Keratinocyte (primary cell): ENCODE measurements around the gene LRP1B. TPM values are rescaled to one million over a fixed set of nuclear protein-coding genes. Genes with fewer than 3 reads are reported as not detected.

Experiments
- DNase-seq: peaks from one replicate; pipeline ENCODE4 v3.0.0-alpha.2; 2011; ENCODE audit warnings: low read depth, missing footprints, low spot score
- FAIRE-seq: peaks from 2 replicates; lab custom pipeline; 2011; peaks lifted over from hg19 to GRCh38; lab: Jason Lieb, UNC
- H2AFZ ChIP-seq: 2 replicates; pipeline ENCODE4 v1.6.0; 2012; ENCODE audit warnings: low read length, control low read depth, inconsistent platforms; ENCODE audit not compliant: control insufficient read depth
- H3K27ac ChIP-seq: 2 replicates; pipeline ENCODE4 v1.5.1; 2011; ENCODE audit warnings: low read length; ENCODE audit not compliant: control insufficient read depth, insufficient read depth
- H3K27me3 ChIP-seq: 3 replicates; pipeline ENCODE4 v1.6.0; 2011; ENCODE audit warnings: low read length; ENCODE audit not compliant: control insufficient read depth, insufficient read depth; ENCODE audit errors: extremely low read depth
- H3K36me3 ChIP-seq, 2 experiments: 2 replicates in 1 of 2; 3 replicates in 1 of 2; pipeline ENCODE4 v1.5.1; 2011; ENCODE audit warnings: low read length in 2 of 2, mild to moderate bottlenecking in 1 of 2; ENCODE audit not compliant: control insufficient read depth in 2 of 2, insufficient read depth in 2 of 2; ENCODE audit errors: extremely low read depth in 1 of 2
- H3K4me1 ChIP-seq: 3 replicates; pipeline ENCODE4 v1.5.1; 2011; ENCODE audit warnings: low read length; ENCODE audit not compliant: control insufficient read depth, insufficient read depth; ENCODE audit errors: extremely low read depth
- H3K4me2 ChIP-seq: 3 replicates; pipeline ENCODE4 v1.6.0; 2011; ENCODE audit warnings: low read depth, low read length; ENCODE audit not compliant: control insufficient read depth, insufficient read depth; ENCODE audit errors: extremely low read depth
- H3K4me3 ChIP-seq, 3 experiments: fragments of 200-600 bp in 1 of 3; sonication (generic) in 1 of 3; 2 replicates in 2 of 3; 3 replicates in 1 of 3; pipeline ENCODE4 v1.5.1; 2011 to 2016; ENCODE audit warnings: low read length in 3 of 3, mild to moderate bottlenecking in 3 of 3, control low read depth in 2 of 3, inconsistent platforms in 1 of 3, low read depth in 1 of 3, mixed read lengths in 1 of 3, mixed run types in 1 of 3, moderate library complexity in 1 of 3; ENCODE audit not compliant: control insufficient read depth in 2 of 3, insufficient read depth in 2 of 3; ENCODE audit errors: extremely low read depth in 1 of 3
- H3K79me2 ChIP-seq: 2 replicates; pipeline ENCODE4 v1.6.0; 2012; ENCODE audit warnings: low read length; ENCODE audit not compliant: control insufficient read depth, insufficient read depth
- H3K9ac ChIP-seq: 3 replicates; pipeline ENCODE4 v1.6.0; 2011; ENCODE audit warnings: low read length; ENCODE audit not compliant: control insufficient read depth, insufficient read depth; ENCODE audit errors: extremely low read depth
- H3K9me1 ChIP-seq: 3 replicates; pipeline ENCODE4 v1.6.0; 2011; ENCODE audit warnings: low read length; ENCODE audit not compliant: control insufficient read depth, insufficient read depth; ENCODE audit errors: extremely low read depth
- H3K9me3 ChIP-seq: 2 replicates; pipeline ENCODE4 v1.5.1; 2012; ENCODE audit warnings: low read depth, low read length; ENCODE audit not compliant: control insufficient read depth
- H4K20me1 ChIP-seq: 3 replicates; pipeline ENCODE4 v1.6.0; 2011; ENCODE audit warnings: low read length; ENCODE audit not compliant: control insufficient read depth, insufficient read depth; ENCODE audit errors: extremely low read depth
- EZH2 ChIP-seq: IDR thresholded peaks from one replicate; pipeline ENCODE4 v1.6.1; 2012; ENCODE audit warnings: inconsistent platforms, mild to moderate bottlenecking, low read length, moderate library complexity
- dilution Hi-C: fragments of 300-500 bp; cut with MboI; formaldehyde crosslinking; loops from one replicate; pipeline ENCODE4 v1.7.0; 2020; ENCODE audit warnings: low sequenced_read_pairs; ENCODE audit not compliant: extremely low pct_ligation_motif_present
- polyA plus RNA-seq, 5 experiments: library from polyadenylated mRNA; depleted of rRNA in 3 of 5; stranded (reverse) in 3 of 5; stranded (forward) in 1 of 5; unstranded in 1 of 5; fragments of >200 nt; gene quantifications; 1 replicate in 1 of 5; 2 replicates in 3 of 5; 3 replicates in 1 of 5; pipeline versions ENCODE4 v1.2.1 to v1.2.3, GENCODE V29; 2011 to 2012; ENCODE audit warnings: missing spikeins in 2 of 5, low read depth in 1 of 5, low replicate concordance in 1 of 5
- TF ChIP-seq, protein P1 (sequence below), 3 experiments: IDR thresholded peaks in 1 of 3; conservative IDR thresholded peaks in 1 of 3; optimal IDR thresholded peaks in 1 of 3; 2 replicates in 2 of 3; 3 replicates in 1 of 3; pipeline versions ENCODE3 to v1.5.1; 2011; ENCODE audit warnings: low read length in 3 of 3, mild to moderate bottlenecking in 3 of 3, moderate library complexity in 2 of 3, control low read depth in 1 of 3, inconsistent platforms in 1 of 3; ENCODE audit not compliant: insufficient read depth in 2 of 3; ENCODE audit errors: extremely low read depth in 1 of 3

LRP1B gene
- polyA plus RNA-seq, 1 donor (not counting 4 experiments of a cell fraction or from before 2014, with no cell fraction given) = not detected

DNA sequence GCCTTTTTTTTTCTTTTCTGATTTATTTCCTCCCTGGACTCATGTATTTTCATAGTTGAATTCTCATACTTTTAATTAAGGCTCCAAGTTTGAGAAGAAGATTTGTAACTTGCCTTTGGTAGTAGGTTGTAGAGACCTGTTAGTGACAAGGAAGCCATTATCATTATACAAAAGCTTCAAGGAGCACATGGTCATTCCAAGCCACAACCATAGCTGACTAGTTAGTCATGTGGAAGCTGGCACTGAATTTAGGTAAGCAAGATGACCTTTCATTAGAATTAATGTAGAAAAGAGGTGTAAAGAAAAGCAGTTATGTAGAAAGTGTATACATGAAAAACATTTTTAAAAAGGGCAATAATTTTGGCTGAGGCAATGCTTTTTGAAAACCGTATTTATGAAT is 89.7 kb downstream of the LRP1B start:
- no peak overlapping the region for H3K27ac ChIP-seq
- no peaks in the 10 kb centered on the region for H3K79me2 ChIP-seq
- no peaks in the 10 kb centered on the region for H3K9me1 ChIP-seq
- H3K9me3 ChIP-seq = no peaks in the 10 kb centered on the region
- dilution Hi-C loops = no loop called here
- no peak overlapping the region for H3K9ac ChIP-seq
- DNase-seq = no peak
- TF ChIP-seq, protein P1, sequence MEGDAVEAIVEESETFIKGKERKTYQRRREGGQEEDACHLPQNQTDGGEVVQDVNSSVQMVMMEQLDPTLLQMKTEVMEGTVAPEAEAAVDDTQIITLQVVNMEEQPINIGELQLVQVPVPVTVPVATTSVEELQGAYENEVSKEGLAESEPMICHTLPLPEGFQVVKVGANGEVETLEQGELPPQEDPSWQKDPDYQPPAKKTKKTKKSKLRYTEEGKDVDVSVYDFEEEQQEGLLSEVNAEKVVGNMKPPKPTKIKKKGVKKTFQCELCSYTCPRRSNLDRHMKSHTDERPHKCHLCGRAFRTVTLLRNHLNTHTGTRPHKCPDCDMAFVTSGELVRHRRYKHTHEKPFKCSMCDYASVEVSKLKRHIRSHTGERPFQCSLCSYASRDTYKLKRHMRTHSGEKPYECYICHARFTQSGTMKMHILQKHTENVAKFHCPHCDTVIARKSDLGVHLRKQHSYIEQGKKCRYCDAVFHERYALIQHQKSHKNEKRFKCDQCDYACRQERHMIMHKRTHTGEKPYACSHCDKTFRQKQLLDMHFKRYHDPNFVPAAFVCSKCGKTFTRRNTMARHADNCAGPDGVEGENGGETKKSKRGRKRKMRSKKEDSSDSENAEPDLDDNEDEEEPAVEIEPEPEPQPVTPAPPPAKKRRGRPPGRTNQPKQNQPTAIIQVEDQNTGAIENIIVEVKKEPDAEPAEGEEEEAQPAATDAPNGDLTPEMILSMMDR (optimal IDR thresholded peaks at IDR 0.05 in 1 of 3, IDR thresholded peaks at IDR 0.05 in 1 of 3, conservative IDR thresholded peaks at IDR 0.05 in 1 of 3; ENCODE audit: extremely low read depth in 1 of 3, insufficient read depth in 2 of 3, low read length in 3 of 3) = no peak
- no peak for TF ChIP-seq EZH2
- no peaks in the 10 kb centered on the region for H3K27me3 ChIP-seq
- no peaks in the 10 kb centered on the region for H4K20me1 ChIP-seq
- no peak for FAIRE-seq
- no peak overlapping the region for H3K4me2 ChIP-seq
- no peak overlapping the region for H3K4me3 ChIP-seq
- H2AFZ ChIP-seq = no peak overlapping the region
- H3K4me1 ChIP-seq = peaks cover 4% of the 10 kb centered on the region
- H3K36me3 ChIP-seq = no peaks in the 10 kb centered on the region

DNA sequence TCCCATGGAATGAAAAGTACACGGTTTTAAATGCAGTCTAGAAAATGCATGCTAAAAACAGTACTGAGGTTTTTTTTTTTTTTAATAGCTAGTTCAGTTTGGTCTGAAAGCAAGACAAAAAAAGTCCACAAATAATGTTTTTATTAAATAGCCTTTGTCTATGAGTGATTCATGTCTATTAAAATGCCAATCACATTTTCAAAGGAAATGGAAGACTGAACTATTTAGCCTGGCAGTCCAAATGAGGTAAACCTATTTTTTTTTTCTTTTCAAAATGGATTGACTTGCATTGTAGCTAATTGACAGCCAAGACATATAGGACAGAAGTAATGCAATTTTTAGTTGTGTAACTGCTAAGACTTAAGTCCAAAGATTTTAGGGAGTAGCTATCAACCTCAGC is 90.3 kb downstream of the LRP1B start:
- dilution Hi-C loops = no loop called here
- H3K27ac ChIP-seq = no peak overlapping the region
- DNase-seq (no peak), FAIRE-seq (no peak)
- no peaks in the 10 kb centered on the region for H3K79me2 ChIP-seq
- no peaks in the 10 kb centered on the region for H3K36me3 ChIP-seq
- no peak for TF ChIP-seq EZH2
- TF ChIP-seq, protein P1 (optimal IDR thresholded peaks at IDR 0.05 in 1 of 3, IDR thresholded peaks at IDR 0.05 in 1 of 3, conservative IDR thresholded peaks at IDR 0.05 in 1 of 3; ENCODE audit: extremely low read depth in 1 of 3, insufficient read depth in 2 of 3, low read length in 3 of 3) = no peak
- no peak overlapping the region for H3K9ac ChIP-seq
- H3K9me1 ChIP-seq = no peaks in the 10 kb centered on the region
- no peak overlapping the region for H2AFZ ChIP-seq
- no peak overlapping the region for H3K4me2 ChIP-seq
- peaks cover 4% of the 10 kb centered on the region for H3K4me1 ChIP-seq
- no peaks in the 10 kb centered on the region for H3K27me3 ChIP-seq
- no peaks in the 10 kb centered on the region for H4K20me1 ChIP-seq
- no peak overlapping the region for H3K4me3 ChIP-seq
- no peaks in the 10 kb centered on the region for H3K9me3 ChIP-seq
